IPS-18a (cell line): ENCODE measurements around the gene HTRA2.

ENCODE experiments used
- H3K27ac ChIP-seq: one replicate; pipeline ENCODE4 v1.5.1; 2013; ENCODE audit warnings: low read length
- H3K27me3 ChIP-seq: one replicate; pipeline ENCODE4 v1.6.1; 2013; ENCODE audit warnings: mild to moderate bottlenecking, low read length; ENCODE audit not compliant: control insufficient read depth, insufficient read depth
- H3K36me3 ChIP-seq: one replicate; pipeline ENCODE4 v1.6.1; 2013; ENCODE audit warnings: low read depth, low read length; ENCODE audit not compliant: control insufficient read depth
- H3K4me1 ChIP-seq: one replicate; pipeline ENCODE4 v1.6.1; 2013; ENCODE audit warnings: low read depth, low read length; ENCODE audit not compliant: control insufficient read depth
- H3K4me3 ChIP-seq: one replicate; pipeline ENCODE4 v1.5.1; 2013; ENCODE audit warnings: low read length
- H3K9ac ChIP-seq: one replicate; pipeline ENCODE4 v1.6.1; 2013; ENCODE audit warnings: mild to moderate bottlenecking, low read length, moderate library complexity
- H3K9me3 ChIP-seq: one replicate; pipeline ENCODE4 v1.6.1; 2013; ENCODE audit warnings: low read depth, low read length; ENCODE audit not compliant: control insufficient read depth

The HTRA2 gene

GRCh38 chr2:74562126-74562775 lies 32.5 kb downstream of the HTRA2 start:
- H3K36me3 ChIP-seq, result no peaks in the 10 kb centered on the region
- H3K4me1 ChIP-seq, result peaks cover 12% of the 10 kb centered on the region

GRCh38 chr2:74564222-74564621 lies 34.5 kb downstream of the HTRA2 start:
- Histone ChIP-seq H3K4me3 (no peak overlapping the region), H3K27me3 (peaks cover 40% of the 10 kb centered on the region), H3K36me3 (no peaks in the 10 kb centered on the region), H3K27ac (no peak overlapping the region), H3K9me3 (no peaks in the 10 kb centered on the region), H3K9ac (no peak overlapping the region), H3K4me1 (peaks cover 12% of the 10 kb centered on the region)

More at GRCh38 chr2:74562126-74562775, 32.5 kb downstream of the HTRA2 start:
- Histone ChIP-seq H3K27me3 (peaks cover 25% of the 10 kb centered on the region), H3K9me3 (no peaks in the 10 kb centered on the region), H3K4me3 (no peak overlapping the region), H3K27ac (no peak overlapping the region), H3K9ac (no peak overlapping the region)

- no peak overlapping the region for H3K9ac ChIP-seq
- no peak overlapping the region for H3K27ac ChIP-seq
- H3K9me3 ChIP-seq, result no peaks in the 10 kb centered on the region
- no peak overlapping the region for H3K4me3 ChIP-seq
- H3K4me1 ChIP-seq, result no peaks in the 10 kb centered on the region
- peaks cover 41% of the 10 kb centered on the region for H3K27me3 ChIP-seq
- H3K36me3 ChIP-seq, result no peaks in the 10 kb centered on the region
Measured at GRCh38 chr2:74566076-74566753, 36.5 kb downstream of the HTRA2 start.

GRCh38 chr2:74566754-74567085 lies 37.0 kb downstream of the HTRA2 start:
- no peak overlapping the region for H3K4me3 ChIP-seq
- no peak overlapping the region for H3K9ac ChIP-seq
- H3K27me3 ChIP-seq, result peaks cover 36% of the 10 kb centered on the region
- H3K4me1 ChIP-seq, result no peaks in the 10 kb centered on the region
- no peaks in the 10 kb centered on the region for H3K36me3 ChIP-seq
- no peak overlapping the region for H3K27ac ChIP-seq
- no peaks in the 10 kb centered on the region for H3K9me3 ChIP-seq

- H3K27ac ChIP-seq, result no peak overlapping the region
Measured at GRCh38 chr2:74567881-74568280, 38.1 kb downstream of the HTRA2 start.

GRCh38 chr2:74569686-74570085 lies 40.0 kb downstream of the HTRA2 start:
- H3K27me3 ChIP-seq, result peaks cover 24% of the 10 kb centered on the region
- no peak overlapping the region for H3K4me3 ChIP-seq
- no peak overlapping the region for H3K27ac ChIP-seq
- H3K4me1 ChIP-seq, result no peaks in the 10 kb centered on the region
- no peaks in the 10 kb centered on the region for H3K36me3 ChIP-seq
- H3K9me3 ChIP-seq, result no peaks in the 10 kb centered on the region
- H3K9ac ChIP-seq, result no peak overlapping the region

More at GRCh38 chr2:74567881-74568280, 38.1 kb downstream of the HTRA2 start:
- Histone ChIP-seq H3K27me3 (peaks cover 32% of the 10 kb centered on the region), H3K4me3 (no peak overlapping the region), H3K9me3 (no peaks in the 10 kb centered on the region), H3K9ac (no peak overlapping the region), H3K4me1 (no peaks in the 10 kb centered on the region), H3K36me3 (no peaks in the 10 kb centered on the region)

- Histone ChIP-seq H3K9ac (no peak overlapping the region), H3K27me3 (peaks cover 35% of the 10 kb centered on the region), H3K36me3 (no peaks in the 10 kb centered on the region), H3K4me3 (no peak overlapping the region), H3K27ac (no peak overlapping the region), H3K4me1 (no peaks in the 10 kb centered on the region), H3K9me3 (no peaks in the 10 kb centered on the region)
Measured at GRCh38 chr2:74571058-74571457, 41.3 kb downstream of the HTRA2 start.

- Histone ChIP-seq H3K27me3 (peaks cover 41% of the 10 kb centered on the region), H3K27ac (no peak overlapping the region), H3K4me1 (no peaks in the 10 kb centered on the region), H3K36me3 (no peaks in the 10 kb centered on the region), H3K9me3 (no peaks in the 10 kb centered on the region), H3K4me3 (no peak overlapping the region), H3K9ac (no peak overlapping the region)
Measured at GRCh38 chr2:74572178-74572925, 42.6 kb downstream of the HTRA2 start.

- H3K27ac ChIP-seq, result no peak overlapping the region
- no peak overlapping the region for H3K9ac ChIP-seq
- no peaks in the 10 kb centered on the region for H3K4me1 ChIP-seq
- no peak overlapping the region for H3K4me3 ChIP-seq
- H3K9me3 ChIP-seq, result no peaks in the 10 kb centered on the region
- peaks cover 27% of the 10 kb centered on the region for H3K27me3 ChIP-seq
- H3K36me3 ChIP-seq, result no peaks in the 10 kb centered on the region
Measured at GRCh38 chr2:74573747-74574562, 44.2 kb downstream of the HTRA2 start.

- H3K36me3 ChIP-seq, result no peaks in the 10 kb centered on the region
- peaks cover 23% of the 10 kb centered on the region for H3K27me3 ChIP-seq
- no peaks in the 10 kb centered on the region for H3K4me1 ChIP-seq
- no peak overlapping the region for H3K27ac ChIP-seq
- H3K4me3 ChIP-seq, result no peak overlapping the region
- no peaks in the 10 kb centered on the region for H3K9me3 ChIP-seq
- no peak overlapping the region for H3K9ac ChIP-seq
Measured at GRCh38 chr2:74575320-74575719, 45.6 kb downstream of the HTRA2 start.

GRCh38 chr2:74576211-74576862 lies 46.6 kb downstream of the HTRA2 start:
- Histone ChIP-seq H3K27me3 (peaks cover 18% of the 10 kb centered on the region), H3K9me3 (no peaks in the 10 kb centered on the region), H3K36me3 (no peaks in the 10 kb centered on the region), H3K4me1 (no peaks in the 10 kb centered on the region), H3K9ac (no peak overlapping the region), H3K4me3 (no peak overlapping the region), H3K27ac (no peak overlapping the region)
